Activated CD8-positive, alpha-beta memory T cell treated with anti-CD3 and anti-CD28 coated beads, Interleukin-2, amount 50 U/mL, for 24 hours (primary cell): ENCODE measurements around the gene PLXNB2.
"Not testable (repeated sequence)": the region's sequence is repeated elsewhere in the genome, so short reads cannot be mapped to it uniquely, and the experiment has no call there.

ENCODE experiments used
- DNase-seq: peaks from one replicate; pipeline ENCODE4 v3.0.0-alpha.2; 2020; ENCODE audit errors: extremely low read depth

PLXNB2 gene

GRCh38 chr22:50325444-50326224 lies 18.2 kb upstream of the PLXNB2 start:
- DNase-seq = no peak

GRCh38 chr22:50323900-50324299 lies 16.5 kb upstream of the PLXNB2 start:
- DNase-seq = no peak

DNA sequence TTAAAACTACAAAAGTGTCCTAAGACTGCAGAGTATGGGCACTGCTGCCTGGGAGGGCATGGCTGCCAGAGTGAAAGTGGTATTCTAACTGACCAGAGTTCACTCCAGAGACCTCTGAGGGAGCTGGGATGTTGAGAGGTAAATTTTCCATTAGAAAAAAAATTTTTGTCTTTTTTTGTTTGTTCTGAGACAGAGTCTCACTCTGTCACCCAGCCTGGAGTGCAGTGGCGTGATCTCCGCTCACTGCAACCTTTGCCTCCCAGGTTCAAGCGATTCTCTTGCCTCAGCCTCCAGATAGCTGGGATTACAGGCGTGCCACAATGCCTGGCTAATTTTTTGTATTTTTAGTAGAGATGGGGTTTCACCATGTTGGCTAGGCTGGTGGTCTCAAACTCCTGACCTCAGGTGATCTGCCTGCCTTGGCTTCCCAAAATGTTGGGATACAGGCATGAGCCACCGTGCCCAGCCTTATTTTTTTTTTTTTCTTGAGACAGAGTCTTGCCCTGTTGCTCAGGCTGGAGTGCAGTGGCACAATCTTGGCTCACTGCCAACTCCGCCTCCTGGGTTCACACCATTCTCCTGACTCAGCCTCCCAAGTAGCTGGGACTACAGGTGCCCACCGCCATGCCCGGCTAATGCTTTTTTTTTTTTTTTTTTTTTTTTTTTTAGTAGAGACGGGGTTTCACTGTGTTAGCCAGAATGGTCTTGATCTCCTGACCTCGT lies 15.1 kb upstream of the PLXNB2 start:
- not testable (repeated sequence) for DNase-seq

- no peak for DNase-seq
Measured at GRCh38 chr22:50320671-50321325, 13.4 kb upstream of the PLXNB2 start.

DNA sequence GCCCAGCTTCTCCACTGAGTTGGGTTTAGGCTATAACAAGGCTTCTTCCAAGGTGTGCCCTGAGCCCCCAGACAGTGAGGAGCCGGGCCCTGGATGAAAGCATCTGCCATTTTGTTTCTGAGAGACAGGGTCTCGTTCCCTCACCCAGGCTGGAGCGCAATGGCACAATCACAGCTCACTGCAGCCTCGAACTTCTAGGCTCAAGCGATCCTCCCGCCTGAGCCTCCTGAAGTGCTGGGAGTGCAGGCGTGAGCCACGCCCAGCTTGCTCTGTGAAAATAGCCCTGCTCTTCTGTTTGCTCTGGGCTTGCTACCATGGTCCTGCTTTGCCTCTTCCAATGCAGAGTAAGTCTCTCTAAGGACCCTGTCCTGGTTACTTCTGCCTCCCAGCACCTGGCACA lies 12.7 kb upstream of the PLXNB2 start:
- no peak for DNase-seq

GRCh38 chr22:50319503-50319951 lies 12.1 kb upstream of the PLXNB2 start:
- no peak for DNase-seq

- no peak for DNase-seq
Measured at GRCh38 chr22:50318698-50319411, 11.4 kb upstream of the PLXNB2 start.

DNA sequence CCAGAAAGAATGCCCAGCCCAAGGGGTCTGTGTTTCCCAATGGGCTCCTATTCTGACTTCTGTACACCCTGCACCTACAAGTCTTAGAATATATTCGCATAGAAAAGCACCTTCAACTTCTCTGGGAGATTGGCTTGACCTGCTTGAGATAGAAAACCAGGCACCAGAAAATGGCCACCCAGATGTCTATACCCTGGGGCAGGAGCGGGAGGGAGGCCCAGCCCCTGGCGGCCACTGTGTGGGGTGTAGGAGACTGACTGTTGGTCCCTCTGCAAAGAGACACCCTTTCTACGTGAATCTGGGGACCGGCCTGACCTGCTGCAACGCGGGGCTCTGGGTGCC lies 10.9 kb upstream of the PLXNB2 start:
- no peak for DNase-seq

GRCh38 chr22:50317674-50318073 lies 10.2 kb upstream of the PLXNB2 start:
- no peak for DNase-seq

GRCh38 chr22:50317178-50317577 lies 9.7 kb upstream of the PLXNB2 start:
- DNase-seq = no peak

DNA sequence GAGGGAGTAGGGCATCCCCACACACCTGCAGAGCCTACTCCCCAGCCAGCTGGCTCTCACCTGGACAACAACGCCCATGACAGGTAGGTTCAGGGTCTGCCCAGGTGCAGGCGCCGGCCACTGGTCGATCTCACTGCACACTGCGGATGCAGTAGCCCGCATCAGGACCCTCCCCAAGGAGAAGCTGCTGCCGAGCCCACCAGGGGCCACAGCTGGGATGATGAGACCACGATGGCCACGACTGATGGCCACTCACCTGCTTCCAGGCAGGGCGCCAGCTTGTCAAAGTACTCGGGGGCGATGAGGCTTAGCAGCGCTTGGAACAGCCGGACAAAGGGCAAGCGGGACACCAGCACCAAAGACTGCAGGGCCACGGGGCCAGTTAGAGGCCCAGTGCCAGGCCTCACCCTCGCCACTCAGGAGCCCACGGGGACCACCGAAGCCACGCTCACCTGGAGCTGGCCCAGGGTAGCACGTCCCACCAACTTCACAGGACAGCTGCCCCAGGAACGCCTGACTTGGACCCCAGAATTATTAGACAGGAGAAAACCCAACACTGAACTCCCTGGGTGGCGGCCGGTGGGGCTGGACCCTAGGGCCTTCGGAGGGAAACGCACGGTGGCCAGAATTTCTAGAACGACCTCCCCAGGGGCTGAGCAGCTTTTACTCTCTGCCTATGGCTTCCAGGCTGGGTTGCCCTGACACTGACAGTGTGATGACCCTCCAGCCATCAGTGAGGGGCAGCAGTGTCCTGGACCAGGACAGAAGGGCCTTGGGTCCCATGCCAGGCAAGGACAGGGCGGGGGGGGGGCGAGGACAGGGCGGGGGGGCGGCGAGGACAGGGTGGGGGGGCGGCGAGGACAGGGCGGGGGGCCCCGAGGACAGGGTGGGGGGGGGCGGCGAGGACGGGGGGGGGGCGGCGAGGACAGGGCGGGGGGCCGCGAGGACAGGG lies 8.9 kb upstream of the PLXNB2 start:
- no peak for DNase-seq

DNA sequence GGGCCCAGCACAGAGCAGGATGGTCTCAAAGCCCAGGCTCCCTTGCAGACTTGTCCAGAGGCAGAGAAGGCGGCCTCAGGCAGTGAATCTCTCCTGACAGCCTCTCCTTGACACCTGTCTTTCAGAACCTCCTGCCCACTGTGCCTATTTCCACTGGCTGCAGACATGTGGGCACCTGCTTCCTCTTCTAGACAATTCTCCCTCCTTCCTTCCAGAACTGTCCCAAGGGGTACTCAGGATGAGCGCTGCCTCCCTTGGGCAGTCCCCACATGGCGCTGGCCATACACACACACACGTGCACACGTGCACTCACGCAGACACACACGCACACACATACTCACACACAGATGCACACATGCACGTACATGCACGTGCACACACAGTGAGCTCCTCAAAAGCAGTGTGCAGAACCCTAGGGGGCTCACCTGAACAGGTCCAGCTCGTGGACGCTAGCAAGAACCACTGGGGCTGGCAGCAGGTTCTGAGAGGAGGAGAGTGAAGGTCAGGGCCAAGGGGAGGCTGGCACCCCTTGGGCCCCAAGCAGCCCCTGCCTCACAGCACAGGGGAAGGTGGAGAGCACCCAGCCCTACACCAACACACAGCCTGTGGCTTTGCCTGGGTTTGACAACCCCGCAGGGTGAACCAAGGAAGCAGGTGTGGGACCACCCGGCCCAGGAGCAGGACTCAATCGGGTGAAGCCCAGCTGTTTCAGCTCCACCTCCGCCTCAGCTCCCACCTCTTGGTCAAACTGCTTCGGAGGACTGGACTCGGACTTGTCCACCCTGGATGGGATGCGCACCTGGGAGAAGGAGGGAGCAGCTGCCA lies 8.1 kb upstream of the PLXNB2 start:
- DNase-seq = no peak

DNA sequence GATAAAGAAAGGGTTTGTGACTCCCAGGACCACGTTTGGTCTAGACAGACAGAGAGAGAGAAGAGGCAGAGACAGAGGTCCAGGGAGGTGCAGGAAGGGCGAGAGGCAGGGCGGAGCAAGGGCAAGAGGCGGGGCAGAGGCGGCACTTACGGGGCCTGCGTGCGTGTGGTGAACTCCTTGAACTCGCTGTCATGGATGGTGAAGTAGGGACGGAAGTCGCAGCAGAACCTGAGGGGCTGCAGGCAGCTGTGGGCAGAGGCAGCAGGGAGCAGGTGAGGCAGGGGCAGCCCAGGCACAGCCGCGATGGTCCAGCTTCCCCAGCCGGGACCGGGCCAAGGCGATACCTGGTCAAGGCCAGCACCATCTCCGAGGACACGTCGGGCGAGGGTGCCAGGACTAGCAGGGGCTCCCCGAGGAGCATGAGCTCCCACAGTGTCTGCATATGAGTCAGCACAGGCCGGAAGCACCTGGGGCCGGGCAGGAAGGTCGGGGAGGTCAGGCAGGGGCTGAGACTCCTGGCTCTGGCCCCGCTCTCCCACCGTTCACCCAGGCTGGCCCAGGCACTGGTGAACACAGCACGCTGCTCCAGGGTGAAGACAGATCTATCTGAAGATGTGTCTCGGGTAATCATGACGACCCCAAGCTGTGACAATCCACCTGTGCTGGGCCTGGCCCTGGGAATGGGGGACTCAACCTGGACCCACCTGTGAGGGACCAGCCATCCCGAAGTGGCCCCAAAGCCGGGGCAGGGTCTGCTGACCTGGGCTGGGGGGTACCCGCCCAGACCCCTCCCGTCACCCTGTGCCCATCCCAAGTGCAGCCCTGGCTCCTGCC lies 7.2 kb upstream of the PLXNB2 start:
- DNase-seq = peak; percentile 39

DNA sequence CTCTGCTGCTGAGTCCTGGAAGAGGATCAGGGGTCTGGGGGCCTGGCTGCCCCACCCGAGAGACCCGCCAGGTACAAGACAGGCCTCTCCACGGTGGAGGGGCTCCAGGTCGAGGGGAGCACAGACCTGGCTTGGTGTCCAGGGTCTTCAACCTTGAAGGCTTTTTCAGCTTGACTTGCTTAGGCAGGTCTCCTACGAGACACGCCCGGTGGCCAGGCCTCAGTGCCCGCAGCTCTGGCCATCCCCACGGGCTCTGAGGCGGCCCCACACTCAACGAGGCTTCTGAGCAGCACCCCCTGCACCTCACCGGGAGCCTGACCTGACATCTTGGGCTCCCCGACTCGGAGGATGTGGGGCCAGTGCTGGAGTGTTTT lies 6.6 kb upstream of the PLXNB2 start:
- no peak for DNase-seq

DNA sequence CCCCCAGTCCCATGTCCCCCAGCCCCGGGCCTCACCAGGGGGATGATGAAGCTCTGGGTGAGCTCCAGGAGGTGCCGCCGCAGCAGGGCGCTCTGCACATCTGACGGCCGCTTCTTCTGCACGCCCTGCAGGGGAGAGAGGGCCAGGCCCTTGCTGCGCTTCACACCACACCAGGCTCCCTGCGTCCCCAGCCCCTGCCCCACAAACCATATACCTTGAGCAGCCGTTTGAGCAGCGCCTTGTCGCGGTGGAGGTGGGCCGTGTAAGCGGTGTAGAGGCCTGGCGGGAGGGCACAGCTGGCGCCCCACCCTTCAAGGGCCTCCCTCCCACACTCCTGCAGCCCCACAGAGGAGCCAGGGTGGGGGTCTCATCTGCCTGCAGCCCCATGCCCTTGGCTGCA lies 6.2 kb upstream of the PLXNB2 start:
- no peak for DNase-seq

GRCh38 chr22:50313021-50313420 lies 5.6 kb upstream of the PLXNB2 start:
- DNase-seq = no peak

DNA sequence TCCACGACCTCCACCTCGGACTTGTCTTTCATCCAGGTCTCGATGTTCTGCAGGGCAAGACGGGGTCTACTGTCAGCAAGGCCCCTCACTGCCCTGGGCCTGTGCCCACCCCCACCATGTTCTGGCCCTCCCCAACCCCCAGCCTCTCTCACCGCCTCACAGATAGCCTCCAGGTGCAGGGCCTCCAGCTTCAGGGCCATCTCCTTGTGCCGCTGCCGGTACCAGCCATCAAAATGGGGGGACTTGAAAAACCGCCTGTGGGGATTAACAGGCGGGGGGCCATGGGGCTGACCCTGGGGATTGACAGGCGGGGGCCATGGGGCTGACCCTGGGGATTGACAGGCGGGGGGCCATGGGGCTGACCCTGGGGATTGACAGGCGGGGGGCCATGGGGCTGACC lies 4.9 kb upstream of the PLXNB2 start:
- DNase-seq = no peak

DNA sequence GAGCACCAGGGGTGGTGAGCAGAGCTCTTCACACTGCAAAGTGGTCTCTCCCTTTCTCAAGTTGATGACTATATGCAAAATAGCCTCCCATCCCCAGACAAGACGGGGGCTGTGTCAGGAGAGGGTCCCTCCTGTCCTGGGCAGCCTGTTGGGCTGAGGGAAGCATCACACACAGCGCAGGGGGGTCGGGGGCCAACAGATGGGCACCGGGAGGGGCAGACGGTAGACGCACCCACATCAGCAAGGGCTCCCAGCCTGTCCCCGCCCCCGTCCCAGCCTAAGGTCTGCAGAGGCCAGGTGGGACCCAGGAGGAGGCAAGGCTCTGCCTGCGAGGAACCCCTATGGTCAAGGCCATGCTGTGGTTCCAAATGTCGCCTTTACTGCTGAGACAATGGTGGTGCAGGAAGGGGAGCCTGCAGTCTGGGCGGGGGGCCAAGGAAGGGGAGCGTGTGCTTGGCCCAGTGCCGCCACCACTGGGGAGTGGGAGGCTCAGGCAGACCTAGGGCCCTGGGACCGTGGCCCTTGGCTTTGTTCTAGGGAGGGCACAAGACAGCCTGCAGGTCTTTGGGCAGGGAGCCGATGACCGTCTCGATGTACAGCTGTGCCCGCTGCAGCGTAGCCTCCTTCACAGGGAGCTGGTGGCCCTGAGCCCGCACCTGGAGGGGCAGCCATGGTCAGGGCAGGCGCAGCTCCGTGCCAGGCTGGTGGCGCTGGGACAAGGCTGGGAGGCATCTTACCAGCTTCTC lies 4.3 kb upstream of the PLXNB2 start:
- no peak for DNase-seq
